HG03378 (cell line): Measurements from ENCODE around the gene FAM53B.

Experiments used
- ATAC-seq: cut with Tn5 transposase; IDR thresholded peaks from one replicate; pipeline ENCODE4 v1.9.1; 2021; ENCODE audit warnings: mild to moderate bottlenecking, moderate library complexity; ENCODE audit not compliant: unreplicated experiment

FAM53B gene

GRCh38 chr10:124711145-124711544, 33.0 kb downstream of the FAM53B start:
- ATAC-seq, result no peak

- no peak for ATAC-seq
Observed at GRCh38 chr10:124710266-124710881, 33.8 kb downstream of the FAM53B start.

DNA sequence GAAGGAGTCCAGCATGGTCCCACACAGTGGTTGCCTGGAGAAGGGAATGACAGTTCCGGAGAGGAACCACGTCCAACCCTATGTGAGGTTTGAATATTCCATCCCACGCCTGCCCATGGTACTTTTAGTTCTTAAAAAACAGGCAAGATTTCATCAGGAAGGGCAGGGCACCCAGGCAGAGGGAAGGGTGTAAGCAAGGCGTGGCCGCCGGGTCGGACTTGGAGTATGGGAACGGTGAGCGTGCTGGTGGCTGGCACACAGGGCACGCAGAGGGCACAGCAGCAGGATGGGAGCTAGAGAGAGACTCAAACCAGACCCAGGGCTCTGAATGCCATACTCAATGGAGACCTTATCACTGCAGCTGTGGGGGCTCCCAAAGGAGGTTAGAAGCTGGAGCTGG, 34.3 kb downstream of the FAM53B start:
- ATAC-seq, result no peak

GRCh38 chr10:124708922-124709520, 35.2 kb downstream of the FAM53B start:
- no peak for ATAC-seq

DNA sequence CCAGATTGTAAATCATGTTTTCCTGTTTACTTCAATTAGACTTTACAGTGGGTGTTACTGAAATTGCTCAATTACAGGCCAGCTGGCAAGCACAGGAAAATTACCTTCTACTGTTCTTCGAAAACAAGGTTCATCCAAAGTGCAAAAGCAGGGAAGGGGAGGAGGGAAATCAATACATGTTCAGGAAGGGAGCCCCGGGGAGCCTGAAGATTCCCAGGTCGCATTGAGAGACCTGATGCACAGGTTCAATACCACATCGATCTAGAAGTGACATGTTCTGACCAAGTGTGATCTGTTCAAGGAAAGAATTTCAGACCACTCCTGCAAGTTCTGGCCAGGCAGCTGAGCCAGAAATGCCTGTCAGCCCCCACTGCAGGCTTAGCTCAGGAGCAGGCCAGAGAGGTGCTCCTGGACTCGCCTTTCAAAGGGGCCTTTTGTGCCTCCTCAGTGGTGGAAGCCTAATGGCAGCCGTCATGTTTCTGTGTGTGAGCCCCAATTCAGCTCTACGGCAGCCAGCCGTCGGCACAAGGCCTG, 35.9 kb downstream of the FAM53B start:
- no peak for ATAC-seq

GRCh38 chr10:124707551-124707950, 36.6 kb downstream of the FAM53B start:
- ATAC-seq, result no peak

DNA sequence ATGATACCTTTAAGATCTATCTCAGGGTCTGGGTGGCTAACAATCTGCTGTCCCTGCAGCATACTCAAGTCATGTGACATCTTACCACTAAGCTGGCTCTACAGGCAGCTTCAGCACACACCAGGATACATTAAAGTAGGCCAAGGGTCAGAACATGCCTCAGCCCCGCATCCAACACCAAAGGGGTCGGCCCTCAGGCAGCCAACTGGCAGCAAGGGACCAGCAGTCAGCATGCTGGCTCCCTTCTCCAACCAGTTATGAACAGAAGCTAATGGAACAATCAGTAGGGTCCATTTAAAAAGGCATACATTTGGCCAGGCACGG, 37.1 kb downstream of the FAM53B start:
- ATAC-seq, result no peak

GRCh38 chr10:124706462-124707143, 37.6 kb downstream of the FAM53B start:
- no peak for ATAC-seq

DNA sequence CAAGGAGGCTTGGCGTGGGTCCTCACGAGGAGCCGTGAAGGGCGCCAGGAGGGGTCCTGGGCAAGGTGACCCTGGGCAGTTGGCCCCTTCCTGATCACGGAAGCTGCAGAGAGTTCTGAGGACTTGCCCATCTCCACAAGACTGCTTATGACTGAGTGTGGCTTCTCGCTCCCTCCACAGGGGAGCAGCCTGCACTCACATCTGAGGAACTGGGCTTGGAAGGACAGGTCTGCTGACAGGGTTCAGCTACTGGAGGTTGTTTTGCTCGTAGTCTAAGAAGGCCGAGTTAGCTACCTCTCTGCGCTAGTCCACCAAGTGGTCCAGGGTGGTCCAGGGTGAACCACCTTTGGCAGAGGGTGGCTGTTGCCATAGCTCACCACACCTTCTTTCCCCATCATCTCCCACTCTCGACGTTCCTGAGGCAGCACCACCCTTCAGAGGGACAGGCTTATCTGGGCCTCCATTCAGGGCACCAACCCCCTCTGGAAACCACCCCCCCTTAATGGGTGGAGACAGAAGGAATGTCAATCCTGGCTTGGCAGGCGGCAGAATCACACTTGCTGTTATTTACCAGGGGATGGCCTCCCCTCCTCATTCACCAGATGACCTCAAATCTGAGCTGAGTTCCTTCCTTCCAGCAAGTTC, 38.2 kb downstream of the FAM53B start:
- ATAC-seq, result no peak

DNA sequence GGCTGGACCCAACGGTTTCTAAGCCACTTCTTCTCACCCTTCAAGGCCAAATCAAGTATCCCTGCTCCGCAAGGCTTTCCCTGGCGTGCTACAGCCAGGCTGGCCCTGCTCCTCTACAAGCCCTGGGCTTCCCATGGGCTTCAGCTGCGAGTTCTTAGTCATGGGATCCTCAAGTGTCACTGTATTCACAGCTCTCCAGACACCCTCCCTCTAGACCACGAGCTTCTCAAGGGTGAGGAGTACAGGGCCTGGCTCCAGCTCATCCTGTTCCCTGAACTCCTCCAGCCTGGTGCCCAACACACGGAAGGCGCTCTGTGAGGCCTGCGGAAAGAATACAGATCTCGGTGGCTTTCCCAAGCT, 38.8 kb downstream of the FAM53B start:
- no peak for ATAC-seq

DNA sequence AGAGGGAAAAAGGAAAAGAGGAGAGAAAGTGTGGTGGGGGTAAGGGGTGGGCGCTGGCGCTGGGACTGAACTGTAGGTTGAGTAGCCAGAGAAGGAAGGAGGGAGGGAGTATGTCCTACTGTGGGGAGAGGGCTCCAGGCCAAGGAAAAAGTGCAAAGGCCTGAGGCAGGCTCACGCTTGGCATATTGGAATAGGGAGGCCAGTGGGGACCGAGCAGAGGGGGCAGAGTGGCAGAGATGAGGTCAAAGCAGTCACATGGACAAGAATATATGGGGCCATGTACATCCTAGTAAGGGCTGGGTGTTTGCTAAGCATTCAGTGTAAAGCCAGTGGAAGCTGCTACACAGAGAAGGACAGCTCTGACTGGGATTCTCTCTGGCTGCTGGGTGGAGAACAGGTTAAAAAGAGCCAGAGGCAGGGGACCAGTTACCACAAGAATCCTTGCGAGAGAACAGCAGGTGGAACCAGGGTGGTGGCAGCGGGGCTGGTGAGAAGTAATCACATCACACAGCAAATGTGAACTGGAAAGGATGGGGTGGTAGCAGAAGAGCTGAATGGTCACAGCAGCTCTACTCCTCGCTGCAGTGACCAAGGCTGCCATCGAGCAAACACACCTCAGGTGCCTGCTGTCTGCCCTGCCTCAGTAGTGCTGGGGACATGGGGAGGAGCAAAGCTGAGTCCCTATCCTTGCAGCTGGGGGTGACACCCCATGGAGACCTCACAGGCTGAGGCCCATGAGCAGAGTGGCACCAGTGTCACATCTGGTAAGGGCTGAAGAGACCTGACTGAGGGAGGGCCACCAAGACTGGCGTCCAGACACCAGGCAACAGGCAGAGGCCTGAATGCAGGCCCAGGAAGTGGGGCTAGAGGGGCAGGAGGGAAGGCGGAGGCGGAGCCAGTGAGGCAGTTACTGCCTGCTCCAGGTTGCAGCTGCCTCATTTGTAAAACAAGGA, 39.5 kb downstream of the FAM53B start:
- no peak for ATAC-seq

DNA sequence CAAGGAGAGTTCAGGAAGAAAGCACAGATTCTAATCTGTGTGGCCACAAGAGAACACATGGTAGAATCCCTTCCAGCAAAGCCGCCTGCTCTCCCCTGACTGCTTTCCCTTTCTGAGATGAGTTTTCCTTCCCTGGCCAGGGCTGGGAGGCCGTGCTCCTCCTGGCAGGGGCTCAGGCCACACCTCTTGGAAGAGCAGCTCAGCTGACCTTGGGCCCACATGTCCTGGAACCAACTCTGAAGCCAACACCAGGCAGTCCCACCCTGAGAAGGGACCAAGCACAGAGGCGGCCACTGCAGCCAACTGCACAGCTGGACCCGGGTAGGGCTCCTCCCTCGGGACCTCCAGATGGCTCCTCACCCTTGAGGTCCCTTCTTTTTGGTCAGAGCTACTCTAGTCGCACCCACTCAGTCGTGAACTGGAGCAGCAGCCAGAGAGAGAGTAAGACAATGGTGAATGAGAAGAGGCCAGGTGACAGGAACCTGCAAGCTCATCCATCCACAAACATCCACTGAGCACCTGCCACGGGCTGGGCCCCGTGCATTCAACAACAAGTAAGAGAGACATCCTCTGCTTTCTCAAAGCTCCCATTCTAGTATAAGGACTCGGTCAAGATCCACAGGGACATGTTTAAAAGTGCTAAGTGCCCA, 40.3 kb downstream of the FAM53B start:
- ATAC-seq, result no peak

GRCh38 chr10:124703372-124703771, 40.8 kb downstream of the FAM53B start:
- ATAC-seq, result no peak

DNA sequence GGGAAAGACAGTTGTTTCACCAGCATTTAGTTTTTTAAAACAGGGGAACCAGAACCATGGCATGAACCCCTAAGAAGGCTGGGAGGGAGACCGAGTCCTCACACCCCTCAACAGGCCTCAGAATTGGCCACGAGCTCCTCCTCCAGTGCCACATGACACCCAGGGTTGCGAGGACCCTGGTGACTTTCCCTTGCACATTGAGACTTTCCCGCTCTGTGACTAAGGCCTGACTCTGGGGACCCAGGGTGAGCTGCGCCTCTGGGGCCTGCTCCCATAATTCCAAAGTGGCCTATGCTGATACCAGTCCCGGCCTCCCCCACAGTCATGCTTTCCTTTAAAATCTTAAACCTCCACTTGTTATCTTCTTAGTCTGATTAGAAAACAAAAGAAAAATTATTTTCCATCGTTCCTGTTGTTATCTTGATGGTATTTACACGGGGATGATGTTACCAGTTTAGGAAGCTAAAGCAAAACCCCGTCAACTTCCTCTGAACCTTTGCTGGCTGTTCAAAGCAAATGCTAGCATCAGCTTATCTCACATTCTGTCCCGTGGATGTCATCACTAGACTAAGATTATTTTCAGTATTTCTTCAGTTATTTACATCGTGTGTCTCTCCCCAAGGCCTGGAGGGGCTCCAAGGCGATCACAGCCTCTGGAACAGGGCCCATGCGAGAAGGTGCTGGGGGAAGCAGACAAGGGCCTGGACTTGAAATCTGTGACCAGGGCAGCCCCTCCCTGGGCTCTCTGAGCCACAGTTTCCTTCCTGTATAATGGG, 42.1 kb downstream of the FAM53B start:
- no peak for ATAC-seq

- no peak for ATAC-seq
Observed at GRCh38 chr10:124701435-124701834, 42.7 kb downstream of the FAM53B start.

DNA sequence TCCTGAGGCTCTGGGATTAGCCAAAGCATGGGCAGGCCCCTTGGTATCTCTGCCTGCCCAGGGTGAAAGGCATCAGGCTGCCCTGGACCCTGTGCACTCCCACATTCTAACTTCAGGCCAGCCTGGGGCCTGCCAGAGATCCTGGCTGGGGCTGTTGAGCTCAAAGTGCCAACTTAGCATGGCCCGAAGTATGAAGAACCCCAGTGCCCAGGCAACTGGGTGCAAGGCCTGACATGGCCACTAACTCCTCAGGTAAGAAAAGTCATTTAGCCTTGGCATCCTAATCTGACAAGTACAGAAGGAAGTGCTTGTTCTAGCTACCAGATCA, 43.2 kb downstream of the FAM53B start:
- no peak for ATAC-seq

- ATAC-seq, result no peak
Observed at GRCh38 chr10:124700293-124701037, 43.7 kb downstream of the FAM53B start.

- ATAC-seq, result no peak
Observed at GRCh38 chr10:124699471-124700292, 44.5 kb downstream of the FAM53B start.
